ENCODE data around the gene DCLRE1A.
A peak's percentile ranks its signal among the peaks of the same experiment; 100 is the strongest.

Gene DCLRE1A

DNA sequence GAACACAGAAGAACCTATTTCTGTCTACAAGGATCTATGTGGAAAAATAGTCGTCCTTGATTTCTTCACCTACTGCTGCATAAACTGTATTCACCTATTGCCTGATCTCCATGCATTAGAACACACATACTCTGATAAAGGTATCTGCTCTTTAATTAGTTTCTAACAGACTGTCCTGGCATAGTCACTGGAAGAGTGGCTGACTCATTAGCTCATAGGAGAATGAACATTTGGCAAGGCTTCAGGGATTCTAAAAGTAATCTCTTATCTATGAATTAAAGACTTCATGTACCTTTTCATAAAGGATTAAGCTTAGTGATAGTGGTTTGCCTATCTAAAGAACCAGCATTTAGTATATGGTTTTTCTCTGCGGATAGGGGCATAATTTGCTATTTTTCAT is 4.7 kb upstream of the DCLRE1A start:
- H2AFZ ChIP-seq (ENCODE audit: low read depth, low read length), result no peak overlapping the region
- H3K27ac ChIP-seq (ENCODE audit: low read length), result no peak overlapping the region
- ATAC-seq (ENCODE audit: insufficient read depth, low read depth) (no peak), DNase-seq (no peak)
- H3K9ac ChIP-seq (ENCODE audit: low read depth, low read length), result no peak overlapping the region
- no peak overlapping the region for H3K4me3 ChIP-seq (ENCODE audit: low read depth in 1 of 2, low read length in 2 of 2)
- no peaks in the 10 kb centered on the region for H3K9me3 ChIP-seq (ENCODE audit: insufficient read depth, low read length, severe bottlenecking)
- peaks cover 48% of the 10 kb centered on the region for H3K79me2 ChIP-seq (ENCODE audit: insufficient read depth, low read length)
- peaks cover 41% of the 10 kb centered on the region for H3K36me3 ChIP-seq (ENCODE audit: insufficient read depth, low read length)
- no peak for TF ChIP-seq EZH2 (IDR thresholded peaks at IDR 0.05; ENCODE audit: borderline replicate concordance, low read depth, low read length, severe bottlenecking)
- TF ChIP-seq, protein P1, sequence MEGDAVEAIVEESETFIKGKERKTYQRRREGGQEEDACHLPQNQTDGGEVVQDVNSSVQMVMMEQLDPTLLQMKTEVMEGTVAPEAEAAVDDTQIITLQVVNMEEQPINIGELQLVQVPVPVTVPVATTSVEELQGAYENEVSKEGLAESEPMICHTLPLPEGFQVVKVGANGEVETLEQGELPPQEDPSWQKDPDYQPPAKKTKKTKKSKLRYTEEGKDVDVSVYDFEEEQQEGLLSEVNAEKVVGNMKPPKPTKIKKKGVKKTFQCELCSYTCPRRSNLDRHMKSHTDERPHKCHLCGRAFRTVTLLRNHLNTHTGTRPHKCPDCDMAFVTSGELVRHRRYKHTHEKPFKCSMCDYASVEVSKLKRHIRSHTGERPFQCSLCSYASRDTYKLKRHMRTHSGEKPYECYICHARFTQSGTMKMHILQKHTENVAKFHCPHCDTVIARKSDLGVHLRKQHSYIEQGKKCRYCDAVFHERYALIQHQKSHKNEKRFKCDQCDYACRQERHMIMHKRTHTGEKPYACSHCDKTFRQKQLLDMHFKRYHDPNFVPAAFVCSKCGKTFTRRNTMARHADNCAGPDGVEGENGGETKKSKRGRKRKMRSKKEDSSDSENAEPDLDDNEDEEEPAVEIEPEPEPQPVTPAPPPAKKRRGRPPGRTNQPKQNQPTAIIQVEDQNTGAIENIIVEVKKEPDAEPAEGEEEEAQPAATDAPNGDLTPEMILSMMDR (IDR thresholded peaks at IDR 0.05; ENCODE audit: borderline replicate concordance, extremely low read depth, low read length, poor library complexity, severe bottlenecking), result no peak
- H3K27me3 ChIP-seq (ENCODE audit: insufficient read depth, low read length, poor library complexity), result no peaks in the 10 kb centered on the region
- peaks cover 30% of the 10 kb centered on the region for H3K4me1 ChIP-seq (ENCODE audit: insufficient read depth, low read length)
- H3K4me2 ChIP-seq (ENCODE audit: insufficient read depth, low read length), result peak overlapping the region; percentile 23; the same call in 1 of the 2 replicates
- H4K20me1 ChIP-seq (ENCODE audit: insufficient read depth, low read length), result no peaks in the 10 kb centered on the region

DNA sequence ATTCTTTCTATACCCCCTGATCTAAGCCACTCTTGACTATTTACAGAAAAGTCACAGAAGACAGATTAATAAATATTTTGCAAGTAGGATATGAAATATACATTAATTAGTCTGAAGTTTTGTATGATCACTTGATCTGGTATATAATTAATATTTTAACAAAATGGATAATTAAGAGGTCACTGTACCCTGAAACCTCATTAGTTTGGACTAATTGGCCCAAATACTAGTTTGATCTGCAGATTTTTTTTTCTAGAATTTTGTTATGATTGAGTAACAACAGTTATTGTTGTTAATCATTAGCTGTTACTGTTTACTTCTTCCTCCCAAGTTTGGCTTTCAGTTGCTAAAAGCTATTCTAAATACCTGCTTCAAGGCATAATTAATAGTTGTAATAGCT is 3.3 kb upstream of the DCLRE1A start:
- no peak for ATAC-seq (ENCODE audit: insufficient read depth, low read depth)
- Histone ChIP-seq H3K27ac (ENCODE audit: low read length) (no peak overlapping the region), H4K20me1 (ENCODE audit: insufficient read depth, low read length) (no peaks in the 10 kb centered on the region), H3K27me3 (ENCODE audit: insufficient read depth, low read length, poor library complexity) (no peaks in the 10 kb centered on the region), H3K4me2 (ENCODE audit: insufficient read depth, low read length) (peak overlapping the region; percentile 71; the same call in 1 of the 2 replicates), H3K9ac (ENCODE audit: low read depth, low read length) (no peak overlapping the region), H3K79me2 (ENCODE audit: insufficient read depth, low read length) (peaks cover 48% of the 10 kb centered on the region), H2AFZ (ENCODE audit: low read depth, low read length) (no peak overlapping the region), H3K9me3 (ENCODE audit: insufficient read depth, low read length, severe bottlenecking) (no peaks in the 10 kb centered on the region), H3K36me3 (ENCODE audit: insufficient read depth, low read length) (peaks cover 38% of the 10 kb centered on the region), H3K4me3 (ENCODE audit: low read depth in 1 of 2, low read length in 2 of 2) (no peak overlapping the region; a peak in 1 of 4 replicates), H3K4me1 (ENCODE audit: insufficient read depth, low read length) (peaks cover 44% of the 10 kb centered on the region)
- DNase-seq, result no peak
- TF ChIP-seq, protein P1 (IDR thresholded peaks at IDR 0.05; ENCODE audit: borderline replicate concordance, extremely low read depth, low read length, poor library complexity, severe bottlenecking), result no peak
- no peak for TF ChIP-seq EZH2 (IDR thresholded peaks at IDR 0.05; ENCODE audit: borderline replicate concordance, low read depth, low read length, severe bottlenecking)

GRCh38 chr10:113856563-113856962 is 2.7 kb upstream of the DCLRE1A start:
- no peak for ATAC-seq (ENCODE audit: insufficient read depth, low read depth)

More at GRCh38 chr10:113856563-113856962, 2.7 kb upstream of the DCLRE1A start:
- peaks cover 50% of the 10 kb centered on the region for H3K4me1 ChIP-seq (ENCODE audit: insufficient read depth, low read length)
- no peak for TF ChIP-seq EZH2 (IDR thresholded peaks at IDR 0.05; ENCODE audit: borderline replicate concordance, low read depth, low read length, severe bottlenecking)
- TF ChIP-seq, protein P1 (IDR thresholded peaks at IDR 0.05; ENCODE audit: borderline replicate concordance, extremely low read depth, low read length, poor library complexity, severe bottlenecking), result no peak
- H3K9me3 ChIP-seq (ENCODE audit: insufficient read depth, low read length, severe bottlenecking), result no peaks in the 10 kb centered on the region
- H3K27ac ChIP-seq (ENCODE audit: low read length), result peak overlapping the region; percentile 99; the same call in 1 of the 2 replicates
- H4K20me1 ChIP-seq (ENCODE audit: insufficient read depth, low read length), result no peaks in the 10 kb centered on the region
- H3K79me2 ChIP-seq (ENCODE audit: insufficient read depth, low read length), result peaks cover 51% of the 10 kb centered on the region
- peaks cover 33% of the 10 kb centered on the region for H3K36me3 ChIP-seq (ENCODE audit: insufficient read depth, low read length)
- no peak overlapping the region for H2AFZ ChIP-seq (ENCODE audit: low read depth, low read length)
- peak overlapping the region; percentile 97 for H3K9ac ChIP-seq (ENCODE audit: low read depth, low read length)
- no peak for DNase-seq
- no peaks in the 10 kb centered on the region for H3K27me3 ChIP-seq (ENCODE audit: insufficient read depth, low read length, poor library complexity)
- H3K4me2 ChIP-seq (ENCODE audit: insufficient read depth, low read length), result peak overlapping the region; percentile 71
- H3K4me3 ChIP-seq (ENCODE audit: low read depth in 1 of 2, low read length in 2 of 2), result peak overlapping the region; percentile 87 to 94; a peak in 3 of 4 replicates

Data from DND-41 (cell line).